Regular cardiac myocyte (primary cell): ENCODE measurements around the gene ADD2. TPM values are rescaled to one million over a fixed set of nuclear protein-coding genes. Genes with fewer than 3 reads are reported as not detected.

Experiments used
- total RNA-seq: library from RNA; depleted of rRNA; stranded (reverse); fragments of >200 nt; gene quantifications from 2 replicates; pipeline ENCODE4 v1.2.3, GENCODE V29; 2014

Gene ADD2, protein sequence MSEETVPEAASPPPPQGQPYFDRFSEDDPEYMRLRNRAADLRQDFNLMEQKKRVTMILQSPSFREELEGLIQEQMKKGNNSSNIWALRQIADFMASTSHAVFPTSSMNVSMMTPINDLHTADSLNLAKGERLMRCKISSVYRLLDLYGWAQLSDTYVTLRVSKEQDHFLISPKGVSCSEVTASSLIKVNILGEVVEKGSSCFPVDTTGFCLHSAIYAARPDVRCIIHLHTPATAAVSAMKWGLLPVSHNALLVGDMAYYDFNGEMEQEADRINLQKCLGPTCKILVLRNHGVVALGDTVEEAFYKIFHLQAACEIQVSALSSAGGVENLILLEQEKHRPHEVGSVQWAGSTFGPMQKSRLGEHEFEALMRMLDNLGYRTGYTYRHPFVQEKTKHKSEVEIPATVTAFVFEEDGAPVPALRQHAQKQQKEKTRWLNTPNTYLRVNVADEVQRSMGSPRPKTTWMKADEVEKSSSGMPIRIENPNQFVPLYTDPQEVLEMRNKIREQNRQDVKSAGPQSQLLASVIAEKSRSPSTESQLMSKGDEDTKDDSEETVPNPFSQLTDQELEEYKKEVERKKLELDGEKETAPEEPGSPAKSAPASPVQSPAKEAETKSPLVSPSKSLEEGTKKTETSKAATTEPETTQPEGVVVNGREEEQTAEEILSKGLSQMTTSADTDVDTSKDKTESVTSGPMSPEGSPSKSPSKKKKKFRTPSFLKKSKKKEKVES
- 0.28 TPM in 1 of 2 replicates, not detected in the other for total RNA-seq

GRCh38 chr2:70767699-70768589 is at the start of gene ADD2:
Gene ADD2, minus strand, starts transcription at chr2:70768200. Its CDS starts 61,792 bp downstream, at chr2:70706408.

GRCh38 chr2:70790136-70790828 is 22.3 kb upstream of the ADD2 start, which contains the start of gene FIGLA:
Gene FIGLA, minus strand, starts transcription at chr2:70790643. Its CDS starts 5 bp downstream, at chr2:70790638.

Other genes with a start within 250 kb of the ADD2 start
- 0.56 and 3.1 TPM in 2 replicates for gene TGFA, start 214.4 kb downstream of the ADD2 start, total RNA-seq
- not detected in 2 replicates for gene FIGLA, start 22.4 kb upstream of the ADD2 start, total RNA-seq
- not detected in 2 replicates for gene CLEC4F, start 52.4 kb upstream of the ADD2 start, total RNA-seq
- gene CD207, start 67.6 kb upstream of the ADD2 start, total RNA-seq, result not detected in 2 replicates
- 2.5 and 2.8 TPM in 2 replicates for gene VAX2, start 132.4 kb upstream of the ADD2 start, total RNA-seq
- gene ATP6V1B1, start 167.7 kb upstream of the ADD2 start, total RNA-seq, result 0.38 and 1.7 TPM in 2 replicates
- 0.28 and 0.38 TPM in 2 replicates for gene ANKRD53, start 210.4 kb upstream of the ADD2 start, total RNA-seq
- gene TEX261, start 226.7 kb upstream of the ADD2 start, total RNA-seq, result 31.9 and 33.5 TPM in 2 replicates